CD4-positive, alpha-beta T cell treated with Interleukin-4 for 1 hour (primary cell): ENCODE measurements around the gene GLIS2.

Experiments
- DNase-seq, 2 donors: peaks; one replicate each; pipeline ENCODE4 v3.0.0-alpha.2; 2020 to 2022

GLIS2 gene

GRCh38 chr16:4354512-4355409, 38.9 kb downstream of the GLIS2 start:
- DNase-seq: no peak

- no peak for DNase-seq
These were observed 41.0 kb downstream of the GLIS2 start for GRCh38 chr16:4356820-4357219.

- no peak for DNase-seq
These were observed 42.4 kb downstream of the GLIS2 start for GRCh38 chr16:4358236-4358635.

GRCh38 chr16:4358831-4359561, 43.1 kb downstream of the GLIS2 start:
- DNase-seq: peak; percentile 54 to 65

- no peak for DNase-seq
These were observed 44.0 kb downstream of the GLIS2 start for GRCh38 chr16:4359914-4360313.

- DNase-seq: no peak
These were observed 44.7 kb downstream of the GLIS2 start for GRCh38 chr16:4360538-4361021.

- no peak for DNase-seq
These were observed 45.4 kb downstream of the GLIS2 start for GRCh38 chr16:4361033-4361943.

- no peak for DNase-seq
These were observed 46.1 kb downstream of the GLIS2 start for GRCh38 chr16:4361944-4362311.

- no peak for DNase-seq
These were observed 46.7 kb downstream of the GLIS2 start for GRCh38 chr16:4362476-4363135.

- DNase-seq: peak in 1 of 2 donors; percentile 34
These were observed 48.5 kb downstream of the GLIS2 start for GRCh38 chr16:4364196-4365013.

GRCh38 chr16:4365014-4365406, 49.1 kb downstream of the GLIS2 start:
- DNase-seq: peak in 1 of 2 donors; percentile 65

- DNase-seq: no peak
These were observed 49.7 kb downstream of the GLIS2 start for GRCh38 chr16:4365615-4366014.

- DNase-seq: no peak
These were observed 50.1 kb downstream of the GLIS2 start for GRCh38 chr16:4366016-4366415.

GRCh38 chr16:4367393-4367856, 51.6 kb downstream of the GLIS2 start:
- no peak for DNase-seq

GRCh38 chr16:4369007-4369733, 53.3 kb downstream of the GLIS2 start:
- DNase-seq: no peak

- no peak for DNase-seq
These were observed 54.3 kb downstream of the GLIS2 start for GRCh38 chr16:4370151-4370550.

- no peak for DNase-seq
These were observed 54.9 kb downstream of the GLIS2 start for GRCh38 chr16:4370570-4371356.

- DNase-seq: peak; percentile 70 to 72
These were observed 55.6 kb downstream of the GLIS2 start, which contains the start of gene VASN for GRCh38 chr16:4371357-4372000. Gene VASN (plus strand): TSS chr16:4371848. CDS start chr16:4380878, 9,030 bp downstream.

GRCh38 chr16:4372001-4372577, 56.2 kb downstream of the GLIS2 start:
- no peak for DNase-seq
